ENCODE results near the gene CEP72.
A peak's percentile ranks its signal among the peaks of the same experiment; 100 is the strongest.
"Not testable (repeated sequence)": the region's sequence is repeated elsewhere in the genome, so short reads cannot be mapped to it uniquely, and the experiment has no call there.

Gene CEP72

GRCh38 chr5:581941-582340 is 30.2 kb upstream of the CEP72 start:
- no peak for DNase-seq

DNA sequence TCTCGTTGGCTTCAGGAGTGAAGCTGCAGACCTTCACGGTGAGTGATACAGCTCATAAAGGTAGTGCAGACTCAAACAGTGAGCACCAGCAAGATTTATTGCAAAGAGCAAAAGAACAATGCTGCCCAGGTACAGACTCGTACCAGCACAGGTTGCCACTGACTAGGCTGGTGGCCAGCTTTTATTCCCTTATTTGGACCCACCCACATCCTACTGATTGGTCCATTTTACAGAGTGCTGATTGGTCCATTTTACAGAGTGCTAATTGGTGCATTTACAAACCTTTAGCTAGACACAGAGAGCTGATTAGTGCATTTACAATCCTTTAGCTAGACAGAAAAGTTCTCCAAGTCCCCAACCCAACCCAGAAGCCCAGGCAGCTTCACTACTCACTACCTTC is 29.7 kb upstream of the CEP72 start:
- not testable (repeated sequence) for DNase-seq

GRCh38 chr5:582936-583635 is 29.1 kb upstream of the CEP72 start:
- no peak for DNase-seq

DNA sequence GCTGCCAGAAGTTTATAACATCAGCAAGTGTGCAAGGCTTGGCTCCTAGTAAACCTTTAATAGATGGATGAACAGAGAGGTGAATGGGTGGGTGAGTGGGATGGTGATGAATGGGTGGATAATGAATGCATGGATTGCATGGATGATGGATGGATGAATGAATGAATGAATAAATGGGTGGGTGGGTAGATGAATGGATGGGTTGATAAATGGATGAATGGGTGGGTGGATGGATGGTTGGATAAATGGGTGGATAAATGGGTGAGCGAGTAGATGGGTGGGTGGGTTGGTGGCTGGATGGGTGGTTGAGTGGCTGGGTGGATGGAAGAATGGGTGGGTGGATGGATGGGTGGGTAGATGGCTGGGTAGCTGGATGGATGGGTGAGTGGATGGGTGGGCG is 28.5 kb upstream of the CEP72 start:
- DNase-seq: no peak

DNA sequence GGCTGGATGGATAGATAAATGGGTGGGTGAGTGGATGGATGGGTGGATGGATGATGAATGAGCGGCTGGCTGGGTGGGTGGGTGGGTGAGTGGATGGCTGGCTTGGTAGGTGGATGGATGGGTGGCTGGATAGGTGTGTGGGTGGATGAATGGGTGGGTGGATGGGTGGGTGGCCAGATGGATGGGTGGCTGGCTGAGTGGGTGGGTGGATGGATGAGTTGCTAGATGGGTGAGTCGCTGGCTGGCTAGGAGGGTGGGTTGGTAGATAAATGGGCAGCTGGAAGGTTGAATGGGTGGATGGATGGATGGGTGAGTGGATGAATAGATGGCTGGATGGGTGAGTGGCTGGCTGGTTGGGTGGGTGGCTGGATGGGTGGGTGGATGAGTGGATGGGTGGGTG is 27.9 kb upstream of the CEP72 start:
- no peak for DNase-seq

GRCh38 chr5:584846-585245 is 27.3 kb upstream of the CEP72 start:
- no peak for DNase-seq

GRCh38 chr5:585556-585955 is 26.6 kb upstream of the CEP72 start:
- DNase-seq: no peak

- DNase-seq: no peak
Observed at GRCh38 chr5:585962-586628, 26.0 kb upstream of the CEP72 start.

DNA sequence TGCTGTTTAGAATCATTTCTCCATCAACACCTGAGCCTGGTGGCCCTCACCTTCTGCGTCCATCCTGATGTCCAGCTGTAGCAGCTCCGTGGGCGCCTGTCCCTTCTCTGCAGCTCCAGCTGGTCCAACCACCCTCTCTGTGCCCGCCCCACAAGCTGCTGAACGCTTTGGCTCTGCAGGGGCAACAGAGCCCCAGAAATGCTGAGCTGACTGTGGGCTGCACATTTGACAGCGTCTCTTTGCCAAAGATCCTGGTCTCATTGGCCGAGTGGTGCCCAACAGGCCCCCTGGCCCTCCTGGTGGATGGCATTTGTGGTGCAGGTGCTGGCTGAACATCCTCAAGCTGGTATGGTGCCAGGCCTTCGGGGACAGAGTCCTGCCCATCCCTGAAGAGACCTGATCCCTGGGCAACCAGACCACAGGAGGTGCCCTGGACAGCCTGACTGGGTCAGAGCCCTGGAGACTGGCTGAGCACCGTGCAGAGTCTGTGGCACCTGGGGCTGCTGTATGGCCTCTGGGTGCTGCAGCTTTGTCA is 25.3 kb upstream of the CEP72 start:
- DNase-seq: no peak

DNA sequence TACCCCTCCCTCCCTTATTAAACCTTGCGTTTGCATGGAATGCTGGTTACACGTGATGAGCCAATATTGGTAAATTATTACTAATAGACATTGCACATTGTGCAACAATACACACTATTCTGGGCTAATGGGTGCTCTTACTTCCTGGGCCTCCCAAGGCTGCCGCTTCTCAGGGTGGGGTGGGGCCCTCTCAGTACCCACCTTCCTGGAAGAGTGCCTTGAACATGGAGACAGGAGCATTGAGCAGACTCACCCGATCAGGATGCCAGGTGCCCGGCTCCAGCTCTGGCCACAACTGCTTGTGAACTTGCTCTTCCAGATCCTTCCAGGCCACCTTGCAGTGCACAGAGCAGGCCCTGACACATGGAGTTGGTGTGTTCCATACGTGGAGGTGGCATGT is 24.7 kb upstream of the CEP72 start:
- no peak for DNase-seq

GRCh38 chr5:588406-588995 is 23.6 kb upstream of the CEP72 start:
- no peak for DNase-seq

GRCh38 chr5:589173-589572 is 23.0 kb upstream of the CEP72 start:
- DNase-seq: no peak

DNA sequence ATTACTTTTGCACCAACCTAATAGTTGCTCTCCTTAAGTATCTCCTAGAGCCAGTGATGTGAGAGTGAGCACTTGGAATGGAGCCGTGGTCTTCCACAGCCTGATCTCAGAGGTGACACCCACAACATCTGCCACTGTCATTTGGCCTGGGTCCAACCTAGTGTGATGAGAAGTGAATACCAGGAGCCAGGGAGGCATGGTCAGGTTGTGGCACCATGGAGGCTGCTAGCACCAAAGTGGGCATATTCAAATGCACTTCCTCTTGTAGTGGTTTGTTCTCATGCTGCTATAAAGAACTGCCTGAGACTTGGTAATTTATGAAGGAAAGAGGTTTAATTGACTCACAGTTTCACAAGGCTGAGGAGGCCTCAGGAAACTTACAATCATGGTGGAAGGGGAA is 22.6 kb upstream of the CEP72 start:
- DNase-seq: peak; percentile 26

- no peak for DNase-seq
Observed at GRCh38 chr5:590346-590745, 21.8 kb upstream of the CEP72 start.

GRCh38 chr5:591746-592145 is 20.4 kb upstream of the CEP72 start:
- DNase-seq: no peak

DNA sequence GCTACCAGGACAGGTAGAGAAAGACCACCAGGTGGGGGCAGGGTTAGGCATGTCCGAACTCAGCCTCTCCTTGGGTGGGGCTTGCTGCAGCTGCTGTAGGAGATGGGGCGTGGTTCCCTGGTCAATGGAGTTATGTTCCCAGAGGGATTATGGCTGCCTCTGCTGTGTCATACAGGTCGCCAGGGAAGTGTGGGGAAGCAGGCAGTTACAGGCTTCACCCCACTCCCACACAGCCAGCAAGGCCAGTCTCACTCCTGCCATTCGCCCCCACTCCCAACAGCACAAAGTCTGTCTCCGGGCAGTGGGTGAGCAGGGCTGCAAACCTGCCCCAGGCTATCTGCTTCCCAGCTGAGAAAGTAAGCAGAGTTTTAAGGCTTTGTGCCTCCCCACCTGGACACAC is 20.0 kb upstream of the CEP72 start:
- DNase-seq: no peak

DNA sequence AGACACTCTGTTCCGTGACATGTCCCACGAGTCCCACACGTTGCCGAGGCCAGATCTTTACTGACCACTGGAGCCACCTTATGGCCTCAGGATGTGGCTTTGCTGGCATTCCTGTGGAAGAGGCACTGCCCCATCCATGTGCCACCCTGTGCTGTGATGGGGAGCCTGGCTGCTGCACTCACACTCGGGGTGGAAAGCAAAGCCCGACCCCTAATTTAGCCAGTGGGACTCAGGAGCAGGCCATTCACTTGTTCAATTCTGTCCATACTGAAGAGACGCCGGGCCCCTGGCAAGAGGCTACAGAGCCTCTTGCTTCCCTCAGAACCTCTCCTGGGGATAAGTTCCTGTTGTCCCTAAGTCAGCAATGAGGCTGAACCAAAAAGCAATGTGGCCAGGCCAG is 18.6 kb upstream of the CEP72 start:
- no peak for DNase-seq

DNA sequence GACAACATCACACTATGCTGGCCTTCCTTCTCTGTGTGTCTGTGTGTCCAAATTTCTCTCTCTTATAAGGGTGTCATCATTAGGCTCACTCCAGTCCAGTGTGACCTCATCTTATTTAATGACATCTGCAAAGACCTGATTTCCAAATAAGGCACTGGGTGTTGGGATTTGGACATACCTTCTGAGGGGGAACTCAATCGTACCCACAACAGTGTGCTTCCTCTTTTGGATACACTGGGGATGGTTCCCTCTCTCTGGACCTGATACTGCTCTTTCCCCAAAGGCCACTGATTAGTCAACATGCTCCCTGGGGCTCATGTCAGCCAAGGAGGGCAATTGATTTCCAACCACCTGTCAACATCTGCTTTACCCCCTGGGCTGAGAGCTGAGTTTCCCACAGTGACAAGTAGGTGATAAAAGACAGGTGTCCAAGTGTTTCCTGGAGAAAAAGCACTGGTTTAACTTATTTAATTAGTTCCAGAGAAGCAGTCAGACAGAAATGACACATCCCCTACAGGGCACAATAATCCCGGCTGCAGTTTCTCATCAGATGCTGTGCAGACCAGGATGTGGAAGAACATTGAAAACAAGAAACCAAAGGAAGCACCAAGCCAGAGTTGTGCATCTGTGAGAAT is 17.8 kb upstream of the CEP72 start:
- DNase-seq: no peak

DNA sequence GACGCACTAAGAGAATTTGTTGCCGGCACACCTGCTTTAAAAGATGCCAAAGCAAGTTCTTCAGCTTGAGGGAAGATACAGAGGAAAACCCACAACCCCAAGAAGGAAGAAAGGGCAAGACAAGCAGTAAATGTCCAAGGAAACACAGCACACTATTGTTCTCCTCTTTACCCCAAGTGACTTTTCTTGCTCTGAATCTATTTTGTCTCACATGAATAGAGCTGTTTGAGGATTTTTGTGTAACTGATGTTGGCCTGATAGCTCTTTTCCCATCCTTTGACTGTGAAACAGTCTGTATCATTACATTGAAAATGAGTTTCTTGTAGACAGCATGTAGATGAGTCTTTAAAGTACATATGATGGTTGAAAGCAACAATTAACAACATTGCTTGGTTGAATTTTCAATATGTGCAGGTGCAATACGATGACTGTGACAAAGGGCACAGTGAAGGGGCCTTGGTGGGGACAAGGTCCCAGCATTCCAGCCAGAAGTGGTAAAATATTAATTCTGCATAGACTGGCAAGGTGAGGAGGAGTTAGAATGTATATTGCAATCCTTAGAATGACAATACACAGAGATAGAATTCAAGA is 16.8 kb upstream of the CEP72 start:
- no peak for DNase-seq

DNA sequence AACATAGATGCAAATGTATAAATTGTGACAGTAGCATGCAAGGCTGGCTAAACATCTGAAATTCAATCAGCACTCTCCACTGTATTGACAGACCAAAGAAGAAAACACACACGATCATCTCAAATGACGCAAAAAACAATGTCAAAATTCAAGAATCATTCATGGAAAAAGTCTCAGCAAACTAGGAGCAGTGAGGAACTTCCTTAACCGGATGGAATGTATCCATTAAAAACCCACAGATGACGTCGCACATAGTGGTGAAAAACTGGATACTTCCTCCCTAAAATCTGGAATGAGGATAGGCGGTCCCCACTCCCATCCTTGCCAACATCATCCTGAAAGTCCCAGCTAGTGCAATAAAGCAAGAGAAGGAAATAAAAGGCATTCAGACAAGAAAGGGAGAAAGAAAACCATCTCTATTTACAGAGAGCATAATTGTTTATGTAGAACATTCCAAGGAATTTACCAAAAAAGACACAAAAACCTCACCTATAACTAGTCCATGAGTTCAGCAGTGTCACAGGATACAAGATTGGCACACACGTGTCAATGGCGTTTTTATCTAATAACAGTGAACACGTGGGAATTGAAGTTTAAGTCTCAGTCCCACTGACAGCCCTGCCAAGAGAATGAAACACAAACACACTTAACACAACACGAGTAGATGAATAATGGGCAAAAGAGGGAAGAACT is 14.1 kb upstream of the CEP72 start:
- DNase-seq: no peak

- no peak for DNase-seq
Observed at GRCh38 chr5:598564-598890, 13.6 kb upstream of the CEP72 start.

- DNase-seq: no peak
Observed at GRCh38 chr5:600886-601541, 11.1 kb upstream of the CEP72 start.
